Stomach (tissue), 4 donors: ENCODE measurements around the gene TTC27.

ENCODE experiments used
- CTCF ChIP-seq, 7 experiments: fragments of 450-650 bp in 4 of 7; fragments of 200-600 bp in 3 of 7; sonication (generic) in 3 of 7; IDR thresholded peaks; one replicate each; pipeline ENCODE4 v1.5.1; 2016 to 2019; ENCODE audit warnings: antibody characterized with exemption in 7 of 7, control low read depth in 2 of 7, mild to moderate bottlenecking in 1 of 7
- EP300 ChIP-seq: sonication (generic); formaldehyde crosslinking; IDR thresholded peaks from one replicate; pipeline ENCODE4 v1.6.1; 2017; ENCODE audit warnings: antibody characterized with exemption
- POLR2AphosphoS5 ChIP-seq, 3 donors: sonication (generic); formaldehyde crosslinking; IDR thresholded peaks; one replicate each; pipeline ENCODE4 v1.6.1; 2016; ENCODE audit warnings: antibody characterized with exemption in 3 of 3

GRCh38 chr2:32832821-32833220, 205.0 kb downstream of the TTC27 start:
- no peak for TF ChIP-seq POLR2AphosphoS5 (IDR thresholded peaks at IDR 0.05)
- TF ChIP-seq CTCF (IDR thresholded peaks at IDR 0.05), result no peak
- TF ChIP-seq EP300, result no peak
